ENCODE results near the gene PRKG1. TPM values are rescaled to one million over a fixed set of nuclear protein-coding genes. Genes with fewer than 3 reads are reported as not detected.

The PRKG1 gene
- total RNA-seq, 1 donor from 2014 or later, result 50.2 TPM

DNA sequence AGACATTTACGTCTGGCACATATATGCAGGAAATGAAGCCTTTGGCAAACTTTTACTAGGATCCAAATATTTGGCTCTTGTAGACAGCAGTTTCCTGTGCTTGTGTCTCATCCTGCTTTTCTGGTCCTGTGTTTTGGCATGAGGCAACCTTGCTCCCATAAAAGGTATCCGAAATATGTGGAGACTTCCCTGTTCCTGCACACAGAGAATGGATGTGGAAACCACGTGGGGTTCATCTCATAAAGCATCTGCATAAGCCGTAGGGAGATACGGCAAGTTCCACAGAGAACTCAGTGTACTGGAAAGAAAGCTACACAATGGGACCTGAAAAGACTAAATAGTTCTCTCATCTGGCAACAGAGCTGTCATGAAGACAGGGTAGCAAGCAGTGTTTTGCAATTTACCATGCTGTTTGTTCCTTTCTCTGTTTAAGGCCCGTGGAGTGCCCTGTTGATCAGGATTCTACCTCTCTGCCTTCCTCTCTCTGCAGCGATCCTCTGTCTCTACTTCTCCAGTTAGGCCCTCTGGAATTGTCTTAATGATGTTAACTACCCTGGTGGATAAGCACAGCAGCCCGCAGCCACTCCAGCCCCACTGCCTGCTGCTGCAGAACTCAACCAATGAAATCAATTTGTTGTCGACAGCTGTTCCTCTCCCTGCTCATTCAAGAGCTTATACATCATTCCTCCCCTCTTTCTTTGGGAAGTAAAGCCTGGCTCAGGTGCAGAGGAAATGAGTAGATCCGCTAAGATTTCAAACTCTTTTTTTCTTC is 331.5 kb downstream of the PRKG1 start:
- no peaks in the 10 kb centered on the region for H3K27me3 ChIP-seq
- intact Hi-C loops (cut with DNase I), result no loop called here
- no peak for DNase-seq (ENCODE audit: low spot score in 2 of 2)
- peak overlapping the region; percentile 56 to 59 for H3K27ac ChIP-seq
- H3K4me1 ChIP-seq, result peaks cover 3 to 33% of the 10 kb centered on the region in 2 donors
- H3K4me3 ChIP-seq, result no peak overlapping the region
- H3K36me3 ChIP-seq, result no peaks in the 10 kb centered on the region
- TF ChIP-seq, protein P1, sequence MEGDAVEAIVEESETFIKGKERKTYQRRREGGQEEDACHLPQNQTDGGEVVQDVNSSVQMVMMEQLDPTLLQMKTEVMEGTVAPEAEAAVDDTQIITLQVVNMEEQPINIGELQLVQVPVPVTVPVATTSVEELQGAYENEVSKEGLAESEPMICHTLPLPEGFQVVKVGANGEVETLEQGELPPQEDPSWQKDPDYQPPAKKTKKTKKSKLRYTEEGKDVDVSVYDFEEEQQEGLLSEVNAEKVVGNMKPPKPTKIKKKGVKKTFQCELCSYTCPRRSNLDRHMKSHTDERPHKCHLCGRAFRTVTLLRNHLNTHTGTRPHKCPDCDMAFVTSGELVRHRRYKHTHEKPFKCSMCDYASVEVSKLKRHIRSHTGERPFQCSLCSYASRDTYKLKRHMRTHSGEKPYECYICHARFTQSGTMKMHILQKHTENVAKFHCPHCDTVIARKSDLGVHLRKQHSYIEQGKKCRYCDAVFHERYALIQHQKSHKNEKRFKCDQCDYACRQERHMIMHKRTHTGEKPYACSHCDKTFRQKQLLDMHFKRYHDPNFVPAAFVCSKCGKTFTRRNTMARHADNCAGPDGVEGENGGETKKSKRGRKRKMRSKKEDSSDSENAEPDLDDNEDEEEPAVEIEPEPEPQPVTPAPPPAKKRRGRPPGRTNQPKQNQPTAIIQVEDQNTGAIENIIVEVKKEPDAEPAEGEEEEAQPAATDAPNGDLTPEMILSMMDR (IDR thresholded peaks at IDR 0.05), result no peak
- no peaks in the 10 kb centered on the region for H3K9me3 ChIP-seq

DNA sequence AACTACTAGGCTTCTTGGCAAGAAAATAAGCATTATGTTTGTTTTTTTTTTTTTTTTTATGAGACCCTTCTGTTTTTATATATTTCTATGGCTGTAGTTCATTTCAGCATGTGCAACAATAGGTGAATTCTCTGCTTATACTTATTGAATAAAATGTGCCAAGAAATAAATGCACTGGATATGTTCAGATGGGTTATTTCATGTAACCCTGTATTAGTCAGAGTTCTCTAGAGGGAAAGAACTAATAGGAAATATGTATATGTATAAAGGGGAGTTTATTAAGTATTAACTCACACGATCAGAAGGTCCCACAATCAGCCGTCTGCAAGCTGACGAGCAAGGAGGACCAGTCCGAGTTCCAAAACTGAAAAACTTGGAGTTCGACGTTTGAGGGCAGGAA is 332.3 kb downstream of the PRKG1 start:
- no peak overlapping the region for H3K4me3 ChIP-seq
- intact Hi-C loops (cut with DNase I), result no loop called here
- TF ChIP-seq, protein P1 (IDR thresholded peaks at IDR 0.05), result no peak
- H3K27me3 ChIP-seq, result no peaks in the 10 kb centered on the region
- no peaks in the 10 kb centered on the region for H3K9me3 ChIP-seq
- peak overlapping the region; percentile 56 to 59 for H3K27ac ChIP-seq
- no peaks in the 10 kb centered on the region for H3K36me3 ChIP-seq
- peaks cover 3 to 29% of the 10 kb centered on the region in 2 donors for H3K4me1 ChIP-seq
- DNase-seq (ENCODE audit: low spot score in 2 of 2), result no peak

DNA sequence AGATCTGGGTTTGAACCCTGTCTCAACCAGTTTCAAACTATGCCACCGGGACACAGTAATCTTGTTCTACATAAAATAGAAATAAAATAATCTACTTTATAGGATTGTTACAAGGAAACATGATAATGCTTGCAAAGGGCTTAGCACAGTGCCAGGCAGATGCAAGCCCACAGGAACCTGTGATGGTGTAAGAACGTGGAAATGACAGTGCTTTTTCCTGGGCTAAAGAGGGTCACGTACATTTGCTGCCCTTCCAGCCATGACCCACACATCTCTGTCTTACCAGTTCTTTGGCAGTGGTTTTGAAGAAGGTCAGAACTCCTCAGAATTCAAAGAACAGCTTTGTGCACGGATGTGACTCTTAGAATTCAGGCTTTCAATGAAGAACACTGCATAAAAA is 342.2 kb downstream of the PRKG1 start:
- Histone ChIP-seq H3K36me3 (no peaks in the 10 kb centered on the region), H3K9me3 (no peaks in the 10 kb centered on the region), H3K27me3 (no peaks in the 10 kb centered on the region), H3K4me1 (no peaks in the 10 kb centered on the region), H3K4me3 (no peak overlapping the region), H3K27ac (no peak overlapping the region)
- intact Hi-C loops (cut with DNase I), result no loop called here
- DNase-seq (ENCODE audit: low spot score in 2 of 2), result no peak
- TF ChIP-seq, protein P1 (IDR thresholded peaks at IDR 0.05), result no peak

GRCh38 chr10:51419196-51420093 is 345.2 kb downstream of the PRKG1 start:
- no peak for DNase-seq (ENCODE audit: low spot score in 2 of 2)
- Histone ChIP-seq H3K27me3 (no peaks in the 10 kb centered on the region), H3K4me3 (no peak overlapping the region), H3K27ac (no peak overlapping the region), H3K36me3 (no peaks in the 10 kb centered on the region), H3K4me1 (peaks cover 0 to 22% of the 10 kb centered on the region in 2 donors), H3K9me3 (no peaks in the 10 kb centered on the region)
- intact Hi-C loops (cut with DNase I), result loop anchor here (5.0 to 10.0 kb wide), 3 partner anchors 347 to 545 kb away; partner anchors contain the start of gene PRKG1
- TF ChIP-seq, protein P1 (IDR thresholded peaks at IDR 0.05), result no peak

DNA sequence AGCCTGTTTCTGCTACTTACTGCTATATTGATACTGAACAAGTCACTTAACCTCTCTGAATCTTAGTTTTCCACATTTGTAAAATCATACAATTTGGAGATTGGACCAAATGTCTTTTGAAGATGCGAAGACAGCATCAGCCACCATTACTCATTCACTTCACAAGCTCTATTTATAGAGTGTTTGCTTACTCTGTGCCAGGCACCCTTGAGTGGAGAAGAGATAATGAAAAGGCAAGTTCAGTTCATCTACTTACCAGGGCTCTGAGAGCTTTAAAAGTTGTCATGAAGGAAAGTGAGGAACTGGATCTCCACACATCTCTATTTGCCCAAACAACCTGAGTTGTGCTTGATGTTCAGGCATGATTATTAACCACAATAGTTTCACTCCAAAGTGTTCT is 347.6 kb downstream of the PRKG1 start:
- no peaks in the 10 kb centered on the region for H3K27me3 ChIP-seq
- peaks cover 0 to 38% of the 10 kb centered on the region in 2 donors for H3K4me1 ChIP-seq
- peak overlapping the region; percentile 76 to 78 for H3K27ac ChIP-seq
- H3K9me3 ChIP-seq, result no peaks in the 10 kb centered on the region
- no peaks in the 10 kb centered on the region for H3K36me3 ChIP-seq
- intact Hi-C loops (cut with DNase I), result loop anchor here (5.0 to 10.0 kb wide), 3 partner anchors 350 to 543 kb away; partner anchors contain the start of gene PRKG1
- peak overlapping the region in 1 of 2 donors; percentile 17 for H3K4me3 ChIP-seq
- TF ChIP-seq, protein P1 (IDR thresholded peaks at IDR 0.05), result no peak
- DNase-seq (ENCODE audit: low spot score in 2 of 2), result no peak
